GM21528 (cell line): ENCODE results near the gene PLD4.
"Not testable (repeated sequence)": the region's sequence is repeated elsewhere in the genome, so short reads cannot be mapped to it uniquely, and the experiment has no call there.

Experiments used
- ATAC-seq: cut with Tn5 transposase; IDR thresholded peaks from one replicate; pipeline ENCODE4 v1.9.1; 2021; ENCODE audit warnings: mild to moderate bottlenecking, moderate library complexity; ENCODE audit not compliant: unreplicated experiment, low FRiP score

The PLD4 gene

GRCh38 chr14:104924421-104925213 is at the start of gene PLD4:
PLD4 (plus strand) TSS chr14:104924879; CDS start chr14:104927141, 2,262 bp downstream.
- ATAC-seq, result no peak

DNA sequence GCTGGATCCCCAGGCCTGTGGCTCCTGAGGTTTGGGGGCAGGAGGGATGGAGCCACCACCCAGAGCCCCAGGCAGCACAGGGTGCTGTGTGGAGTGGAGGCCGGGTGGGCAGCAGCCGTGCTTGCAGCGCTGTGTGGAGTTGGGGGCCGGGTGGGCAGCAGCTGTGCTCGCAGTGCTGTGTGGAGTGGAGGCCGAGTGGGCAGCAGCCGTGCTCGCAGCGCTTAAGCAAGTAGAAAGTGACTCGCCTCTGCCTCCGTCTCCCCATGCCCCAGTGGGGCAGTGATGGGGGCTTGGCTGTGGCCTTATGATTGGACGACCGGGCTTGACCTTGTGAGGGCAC is 49.3 kb upstream of the PLD4 start:
- ATAC-seq, result no peak

- ATAC-seq, result no peak
Observed at GRCh38 chr14:104875811-104876210, 48.9 kb upstream of the PLD4 start.

GRCh38 chr14:104876251-104876699 is 48.4 kb upstream of the PLD4 start:
- ATAC-seq, result no peak

DNA sequence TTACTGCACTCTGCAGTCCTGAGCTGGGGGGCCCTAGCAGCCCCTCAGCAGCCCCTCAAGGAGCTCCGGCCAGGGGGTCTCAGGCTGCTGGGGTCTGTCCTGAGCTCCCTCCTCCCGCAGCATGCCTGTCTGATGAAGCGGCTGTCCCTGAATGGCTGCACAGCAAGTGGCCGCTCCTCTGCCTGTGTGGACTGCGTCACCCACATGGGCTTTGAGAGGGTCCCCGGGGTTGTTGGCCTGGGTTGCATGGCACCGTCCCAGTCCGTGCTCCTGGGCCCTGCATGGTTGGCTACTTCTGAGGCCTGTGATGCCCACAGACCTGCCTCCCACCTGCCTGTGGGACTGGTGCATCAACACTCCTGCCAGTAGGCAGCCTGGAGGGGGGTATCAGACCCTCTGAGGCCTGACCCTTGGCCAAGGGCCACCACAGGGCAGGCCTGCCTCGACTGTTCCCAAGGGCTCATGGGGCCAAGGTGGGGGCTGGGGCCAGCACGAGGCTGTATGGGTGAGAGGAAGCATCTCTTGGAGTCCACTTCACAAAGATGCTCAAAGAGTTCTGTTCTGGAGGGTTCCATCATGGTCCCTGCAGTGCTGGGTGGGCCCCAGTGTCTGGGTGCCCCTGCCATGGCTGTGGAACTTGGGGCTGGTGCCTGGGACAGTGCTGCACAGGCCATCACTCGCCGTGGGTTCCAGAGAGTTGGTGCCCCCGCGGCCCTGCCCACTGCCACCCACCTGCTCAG is 47.4 kb upstream of the PLD4 start:
- no peak for ATAC-seq

DNA sequence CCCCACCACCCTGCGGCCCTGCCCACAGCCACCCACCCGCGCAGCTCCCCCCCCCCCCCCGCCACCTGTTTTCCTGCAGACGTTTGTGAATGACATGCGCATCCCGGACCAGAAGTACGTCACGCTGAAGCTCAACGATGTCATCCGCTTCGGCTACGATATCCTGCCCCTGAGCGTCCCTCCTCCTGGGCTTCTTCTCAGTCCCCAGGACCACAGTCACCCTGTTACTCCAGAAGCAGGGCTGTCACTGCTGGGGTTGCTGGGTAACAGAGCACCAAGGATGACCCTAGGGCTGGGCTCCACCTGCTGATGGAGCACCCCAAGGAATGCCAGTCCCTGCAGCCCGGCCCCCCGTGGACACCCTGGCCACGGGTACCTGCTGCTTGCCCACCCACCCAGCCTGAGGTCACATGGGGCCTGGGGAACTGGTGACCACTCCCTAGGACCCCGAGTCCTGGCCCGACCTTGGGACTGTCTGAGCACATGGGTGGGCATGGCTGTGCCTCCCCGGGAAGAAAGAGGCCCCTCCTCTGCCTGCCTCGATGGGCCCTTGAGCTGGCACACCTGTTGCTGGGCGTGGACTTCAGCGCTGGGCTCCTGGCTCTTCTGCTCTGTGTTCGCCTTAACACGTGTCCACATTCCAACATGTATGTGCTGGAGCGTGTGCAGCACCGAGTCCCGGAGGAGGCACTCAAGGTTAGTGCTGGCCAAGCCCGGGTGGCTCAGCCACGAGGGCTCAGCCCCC is 46.7 kb upstream of the PLD4 start:
- no peak for ATAC-seq

DNA sequence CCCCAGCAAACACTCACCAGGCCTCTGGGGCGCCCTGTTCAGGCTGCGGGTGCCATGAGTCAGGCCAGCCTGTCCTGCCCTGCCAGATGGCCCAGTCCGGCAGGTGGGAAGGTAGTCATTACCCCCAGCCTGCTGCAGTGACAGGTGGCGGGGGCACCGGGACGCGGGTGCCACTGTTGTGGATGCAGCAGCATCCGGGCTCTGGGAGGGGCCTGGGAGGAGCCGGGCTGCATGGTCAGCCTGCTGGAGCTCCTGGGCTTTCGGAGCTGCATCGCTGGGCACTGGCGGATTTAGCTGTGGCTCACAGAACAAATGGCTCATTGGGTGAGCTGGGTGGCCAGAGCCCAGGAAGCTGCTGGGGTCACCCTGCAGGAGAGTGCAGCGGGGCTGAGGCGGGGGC is 46.1 kb upstream of the PLD4 start:
- ATAC-seq, result no peak

GRCh38 chr14:104879201-104879982 is 45.3 kb upstream of the PLD4 start:
- no peak for ATAC-seq

GRCh38 chr14:104879983-104880565 is 44.6 kb upstream of the PLD4 start:
- ATAC-seq, result no peak

DNA sequence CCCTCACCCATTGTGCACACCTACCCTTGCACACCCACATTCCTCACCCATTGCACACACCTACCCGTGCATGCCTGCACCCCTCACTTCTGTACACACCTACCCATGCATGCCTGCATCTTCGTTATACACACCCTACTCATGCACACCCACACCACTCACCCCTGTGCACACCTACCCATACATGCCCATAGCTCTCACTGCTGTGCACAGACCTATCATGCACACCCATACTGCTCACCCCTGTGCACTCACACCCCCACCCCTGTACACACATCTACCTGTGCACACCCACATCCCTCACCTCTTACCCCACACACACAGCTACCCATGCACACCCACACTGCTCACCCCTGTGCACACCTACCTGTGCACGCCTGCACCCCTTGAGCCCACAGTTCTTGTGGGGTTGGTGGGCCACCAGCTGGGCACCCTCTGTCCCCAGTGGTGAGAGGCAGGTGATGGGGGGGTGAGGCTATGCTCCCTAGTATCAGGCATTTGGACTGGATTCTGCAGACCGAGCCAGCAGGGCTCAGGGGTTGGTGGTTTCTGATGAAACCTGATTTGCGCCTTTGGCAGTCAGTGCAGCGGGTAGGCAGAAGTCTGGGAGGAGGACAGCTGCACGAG is 44.0 kb upstream of the PLD4 start:
- ATAC-seq, result no peak

DNA sequence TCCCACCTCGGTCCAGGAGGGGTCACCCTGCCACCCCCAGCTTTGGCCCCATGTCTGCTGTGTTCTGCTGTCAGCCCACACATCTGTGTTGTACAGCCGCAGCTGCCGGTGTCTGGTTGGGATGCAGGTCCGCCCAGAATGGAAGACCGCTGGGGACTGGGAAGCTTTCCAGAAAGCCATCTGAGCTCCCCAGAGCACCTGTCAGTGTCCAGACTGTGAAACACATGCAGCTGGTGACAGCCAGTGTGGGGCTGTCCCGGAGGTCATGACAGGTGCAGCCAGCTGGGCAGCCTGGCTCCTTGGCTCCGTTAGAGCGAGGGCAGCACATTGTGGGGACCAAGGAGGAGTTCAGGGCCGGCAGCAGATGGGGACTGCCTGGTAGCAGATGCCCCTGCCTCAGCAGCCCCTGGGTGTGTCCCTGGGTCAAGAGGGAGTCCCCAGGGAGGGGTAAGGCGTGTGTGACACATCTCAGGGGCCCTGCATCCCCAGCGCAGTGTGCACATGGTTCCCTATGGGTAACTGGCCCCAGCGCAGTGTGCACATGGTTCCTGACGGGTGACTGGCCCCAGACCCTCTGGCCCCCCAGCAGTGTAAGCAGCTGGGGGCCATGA is 43.2 kb upstream of the PLD4 start:
- no peak for ATAC-seq

GRCh38 chr14:104882325-104882973 is 42.2 kb upstream of the PLD4 start:
- ATAC-seq, result no peak

- ATAC-seq, result no peak
Observed at GRCh38 chr14:104882991-104883660, 41.6 kb upstream of the PLD4 start.

DNA sequence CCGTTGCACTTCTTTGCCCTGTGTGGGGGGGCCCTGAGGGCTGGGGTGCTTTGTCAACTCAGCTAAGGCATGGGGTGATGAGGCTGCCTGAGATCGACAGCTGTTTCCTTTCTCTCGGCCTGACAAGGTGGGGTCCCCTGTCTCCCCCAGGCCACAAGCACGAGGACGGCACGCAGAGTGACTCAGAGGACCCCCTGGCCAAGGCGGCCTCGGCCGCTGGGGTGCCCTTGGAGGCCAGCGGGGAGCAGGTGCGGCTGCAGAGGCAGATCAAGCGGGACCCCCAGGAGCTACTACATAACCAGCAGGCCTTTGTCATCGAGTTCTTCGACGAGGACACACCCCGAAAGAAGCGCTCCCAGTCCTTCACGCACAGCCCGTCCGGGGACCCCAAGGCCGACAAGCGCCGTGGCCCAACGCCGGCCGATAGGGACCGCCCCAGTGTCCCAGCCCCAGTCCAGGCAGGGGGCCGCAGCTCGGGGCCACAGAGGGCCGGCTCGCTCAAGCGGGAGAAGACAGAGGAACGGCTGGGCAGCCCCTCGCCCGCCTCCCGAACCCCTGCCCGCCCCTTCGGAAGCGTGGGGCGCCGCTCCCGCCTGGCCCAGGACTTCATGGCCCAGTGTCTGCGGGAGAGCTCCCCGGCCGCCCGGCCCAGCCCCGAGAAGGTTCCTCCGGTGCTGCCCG is 40.9 kb upstream of the PLD4 start:
- ATAC-seq, result no peak

DNA sequence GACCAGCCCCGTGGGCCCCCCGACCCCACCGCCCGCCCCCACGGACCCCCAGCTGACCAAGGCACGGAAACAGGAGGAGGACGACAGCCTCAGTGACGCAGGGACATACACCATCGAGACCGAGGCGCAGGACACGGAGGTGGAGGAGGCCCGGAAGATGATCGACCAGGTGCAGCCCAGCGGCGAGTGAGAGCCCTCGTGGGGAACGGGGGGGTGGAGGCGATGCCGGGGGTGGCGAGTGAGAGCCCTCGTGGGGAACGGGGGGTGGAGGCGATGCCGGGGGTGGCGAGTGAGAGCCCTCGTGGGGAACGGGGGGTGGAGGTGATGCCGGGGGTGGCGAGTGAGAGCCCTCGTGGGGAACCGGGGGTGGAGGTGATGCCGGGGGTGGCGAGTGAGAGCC is 40.3 kb upstream of the PLD4 start:
- not testable (repeated sequence) for ATAC-seq

GRCh38 chr14:104885031-104885972 is 39.4 kb upstream of the PLD4 start:
- ATAC-seq, result no peak
